Frontal cortex (tissue), 4 donors: ENCODE results near the gene GMPR2. TPM values are rescaled to one million over a fixed set of nuclear protein-coding genes. Genes with fewer than 3 reads are reported as not detected.

Experiments used
- DNase-seq, 2 donors: peaks; one replicate each; pipeline ENCODE4 v3.0.0; 2012; ENCODE audit warnings: low spot score in 2 of 2
- FAIRE-seq: peaks from 2 replicates; lab custom pipeline; 2012; peaks lifted over from hg19 to GRCh38; lab: Jason Lieb, UNC
- total RNA-seq: library from RNA; depleted of rRNA; stranded (reverse); fragments of >200 nt; gene quantifications from one replicate; pipeline ENCODE4 v1.2.3, GENCODE V29; 2014
- donor health status: control.
- donor health status: control.
- donor health status: control.

GMPR2 gene
- total RNA-seq, 1 donor from 2014 or later, result 51.8 TPM

DNA sequence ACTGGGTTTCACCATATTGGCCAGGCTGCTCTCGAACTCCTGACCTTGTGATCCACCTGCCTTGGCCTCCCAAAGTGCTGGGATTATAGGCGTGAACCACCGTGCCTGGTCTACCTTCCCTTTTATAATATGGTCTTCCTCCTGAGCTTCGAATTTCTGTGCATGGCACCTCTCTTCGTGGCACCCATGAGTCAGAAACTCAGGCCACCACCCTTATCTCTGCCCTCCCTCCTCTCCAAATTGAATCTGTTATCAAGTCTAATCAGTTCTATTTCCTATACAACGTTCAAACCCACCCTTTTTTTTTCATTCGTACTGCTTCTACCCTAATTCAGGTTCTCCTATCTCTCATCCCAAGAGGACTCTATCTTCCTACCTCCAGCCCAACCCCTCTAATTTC is 14.7 kb downstream of the GMPR2 start:
- FAIRE-seq, result no peak
- DNase-seq, result no peak

DNA sequence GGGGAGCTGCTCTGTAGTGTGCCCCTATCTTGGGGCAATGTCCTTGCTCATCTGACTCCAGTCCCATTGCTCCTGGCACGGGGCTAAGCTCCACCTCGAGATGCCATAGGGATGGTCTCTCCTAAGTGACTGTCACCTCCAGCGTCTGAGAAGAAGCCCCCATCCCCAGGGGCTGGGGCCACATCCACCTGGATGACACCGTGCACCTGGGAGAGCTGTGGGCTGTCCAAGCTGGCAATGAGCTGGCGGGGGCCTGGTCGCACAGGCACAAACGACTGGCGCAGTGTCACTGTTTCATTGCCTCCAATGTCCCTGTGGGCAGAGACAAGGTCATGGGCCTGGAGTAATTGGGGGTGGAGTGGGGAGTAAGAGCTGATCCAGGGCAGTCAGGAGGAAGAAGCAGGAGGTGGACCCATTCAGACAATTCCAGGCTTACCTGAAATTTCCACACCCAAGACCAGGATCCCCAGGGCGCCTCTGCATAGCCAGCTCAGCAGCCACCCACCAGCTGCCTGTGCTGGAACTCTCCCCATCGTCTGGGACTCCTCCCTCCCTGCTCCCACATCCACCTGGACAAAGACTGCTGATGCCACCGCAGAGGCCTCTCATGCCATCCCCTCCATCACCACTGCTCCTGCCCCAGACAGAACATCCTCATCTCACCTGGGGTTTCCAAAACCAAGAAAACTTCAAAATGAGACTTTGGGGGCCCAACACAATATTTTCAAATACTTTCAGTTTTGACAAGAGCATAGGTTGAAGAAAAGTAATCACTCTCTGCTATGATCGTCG is 16.7 kb downstream of the GMPR2 start:
- FAIRE-seq (no peak), DNase-seq (no peak)

DNA sequence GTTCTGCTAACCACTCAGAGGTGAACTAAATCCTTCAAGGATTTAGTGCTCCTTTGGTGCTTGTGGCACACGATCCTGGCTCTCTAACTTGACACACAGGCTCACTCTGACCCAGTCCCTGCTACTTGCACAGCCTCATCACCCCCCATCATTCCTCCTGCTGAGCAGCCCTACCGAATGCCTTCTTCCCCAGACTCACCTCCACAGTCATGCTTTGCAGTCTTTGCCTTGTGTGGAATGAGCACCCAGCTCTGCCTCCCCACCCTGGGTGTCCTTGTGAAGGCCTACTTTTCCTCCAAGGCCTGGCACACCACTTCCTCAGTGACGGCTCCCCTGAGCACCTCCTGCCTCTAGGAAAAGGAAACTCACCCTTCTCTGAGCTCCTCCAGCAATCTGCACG is 17.6 kb downstream of the GMPR2 start:
- FAIRE-seq, result no peak
- DNase-seq, result no peak

DNA sequence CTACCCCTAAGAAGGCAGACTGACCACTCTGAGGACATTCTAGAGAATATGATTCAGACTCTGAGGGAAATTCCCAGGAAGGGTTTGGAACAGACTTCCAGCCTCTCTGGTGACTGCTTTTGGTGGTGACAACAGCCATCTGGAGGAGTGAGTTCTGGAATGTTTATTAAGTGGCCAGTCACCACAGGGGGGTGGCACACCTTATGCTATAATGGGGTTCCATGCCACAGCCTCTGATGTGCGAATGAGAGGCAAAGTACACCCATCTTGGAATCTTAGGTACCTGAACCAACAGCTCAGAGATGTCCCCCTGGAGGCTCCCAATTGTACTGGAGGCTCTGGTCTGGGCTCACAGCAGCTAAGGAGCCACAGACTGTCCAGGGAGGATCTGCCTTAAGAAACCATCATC is 19.2 kb downstream of the GMPR2 start:
- FAIRE-seq (no peak), DNase-seq (no peak)

DNA sequence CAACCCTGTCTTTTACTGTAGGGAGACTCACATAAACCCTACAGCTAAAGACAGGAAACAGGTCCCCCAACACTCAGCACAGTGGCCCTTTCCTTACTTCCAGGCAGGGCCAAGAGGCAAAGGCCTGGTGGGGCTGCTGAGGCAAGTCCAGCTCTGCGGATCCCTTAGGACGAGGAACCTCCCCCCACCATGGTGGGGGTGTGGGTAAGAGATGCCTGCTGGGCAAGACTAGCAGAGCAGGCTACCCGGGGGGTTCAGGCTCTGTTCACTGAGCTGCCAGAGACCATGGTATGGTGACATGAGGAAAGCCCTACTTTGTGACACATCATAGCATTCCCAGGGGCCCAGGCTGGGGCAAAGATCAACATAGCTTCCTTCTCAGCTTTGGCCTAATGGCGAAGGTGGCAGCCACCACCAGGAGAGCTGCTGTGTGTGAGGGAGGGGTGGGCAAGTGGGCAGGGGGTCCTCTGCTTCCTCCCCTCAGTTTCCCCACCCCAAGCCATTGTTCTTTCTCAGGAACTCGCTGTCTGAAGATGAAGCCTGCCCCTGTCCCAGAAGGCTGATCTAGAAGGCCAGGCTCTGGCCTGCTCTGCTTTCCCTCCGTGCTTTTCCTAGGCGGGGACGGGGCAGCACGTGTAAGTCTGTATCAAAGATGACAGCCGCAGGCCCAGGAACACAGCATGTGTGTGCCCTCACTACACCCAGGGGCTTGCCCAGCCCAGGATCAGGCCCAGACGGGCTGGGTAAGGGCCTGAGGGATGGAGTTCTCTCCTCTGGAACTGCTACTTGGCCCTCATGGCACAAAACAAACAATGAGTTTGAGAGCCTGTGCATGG is 19.8 kb downstream of the GMPR2 start:
- DNase-seq (no peak), FAIRE-seq (no peak)

DNA sequence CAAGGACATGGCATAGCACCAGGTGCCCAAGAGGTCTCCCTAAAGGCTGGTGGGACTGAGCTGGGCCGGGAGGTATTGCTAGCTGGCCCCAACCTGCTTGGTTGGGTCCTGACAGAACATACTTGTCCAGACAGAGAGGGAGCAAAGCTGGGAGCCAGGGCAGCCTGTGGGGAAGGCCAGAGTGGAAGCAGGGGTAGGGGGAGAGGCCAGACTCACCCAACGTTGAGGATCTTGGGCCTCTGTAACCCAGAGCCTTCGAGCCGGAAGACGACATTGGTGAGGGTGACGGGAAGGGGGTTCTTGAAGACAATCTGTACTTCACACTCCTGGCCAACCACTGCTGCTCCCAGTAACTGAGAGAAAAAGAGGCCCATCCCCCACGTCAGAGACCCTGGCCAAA is 21.2 kb downstream of the GMPR2 start:
- no peak for FAIRE-seq
- DNase-seq, result no peak

DNA sequence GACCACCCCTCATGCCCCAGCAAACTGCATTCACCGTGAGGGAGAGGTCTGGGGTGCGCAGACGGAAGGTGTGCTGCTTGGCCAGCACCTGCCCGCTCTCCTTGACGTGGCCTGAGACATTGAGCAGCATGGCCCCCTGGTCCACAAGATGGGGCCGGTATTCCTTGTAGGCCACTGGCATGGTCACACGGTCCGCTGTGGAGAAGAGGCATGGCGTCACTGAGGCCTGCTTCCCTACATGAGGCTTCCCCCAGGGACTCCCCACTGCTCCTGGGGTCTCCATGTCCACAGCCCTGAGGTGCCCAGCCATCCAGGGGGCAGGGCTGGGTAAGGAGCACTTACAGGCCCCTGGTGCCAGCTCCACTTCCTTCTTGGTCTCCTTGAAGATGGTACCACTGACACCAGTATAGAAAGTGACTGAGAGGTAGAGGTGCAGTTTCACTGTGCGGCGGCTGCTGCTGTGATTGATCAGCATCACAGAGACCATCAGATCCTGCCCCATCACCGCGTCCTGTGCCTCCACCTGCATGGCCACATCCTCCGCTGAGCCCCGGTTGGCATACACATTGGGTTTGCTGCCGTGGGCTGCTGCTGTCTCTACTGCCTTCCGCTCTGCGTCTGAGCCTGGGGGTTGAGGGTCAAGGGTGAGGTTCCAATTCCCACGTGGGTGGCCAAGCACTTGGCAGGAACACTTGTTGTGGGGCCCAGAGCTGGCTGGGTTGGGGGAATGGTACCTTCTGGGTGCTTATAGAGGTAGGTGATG is 22.1 kb downstream of the GMPR2 start:
- DNase-seq, result no peak
- FAIRE-seq, result no peak

DNA sequence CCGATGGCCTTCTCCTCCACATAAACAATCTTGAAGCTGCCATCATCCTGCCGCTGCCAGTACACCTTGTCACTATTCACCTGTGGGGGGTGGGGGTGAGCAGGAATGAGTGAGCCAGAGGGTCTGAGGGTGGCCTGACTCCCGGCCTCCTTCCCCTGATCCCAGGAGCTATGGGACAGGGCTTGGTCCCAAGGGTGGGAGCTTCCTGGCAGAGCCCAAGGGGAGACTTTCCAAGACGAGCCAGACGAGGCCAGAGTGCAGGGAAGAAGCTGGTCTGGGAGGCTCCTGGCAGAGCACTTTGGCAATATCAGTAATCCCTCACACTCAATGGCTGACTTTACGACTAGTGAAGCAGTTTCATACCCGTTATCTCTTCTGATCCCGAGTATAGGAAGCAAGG is 22.7 kb downstream of the GMPR2 start:
- FAIRE-seq, result no peak
- no peak for DNase-seq

DNA sequence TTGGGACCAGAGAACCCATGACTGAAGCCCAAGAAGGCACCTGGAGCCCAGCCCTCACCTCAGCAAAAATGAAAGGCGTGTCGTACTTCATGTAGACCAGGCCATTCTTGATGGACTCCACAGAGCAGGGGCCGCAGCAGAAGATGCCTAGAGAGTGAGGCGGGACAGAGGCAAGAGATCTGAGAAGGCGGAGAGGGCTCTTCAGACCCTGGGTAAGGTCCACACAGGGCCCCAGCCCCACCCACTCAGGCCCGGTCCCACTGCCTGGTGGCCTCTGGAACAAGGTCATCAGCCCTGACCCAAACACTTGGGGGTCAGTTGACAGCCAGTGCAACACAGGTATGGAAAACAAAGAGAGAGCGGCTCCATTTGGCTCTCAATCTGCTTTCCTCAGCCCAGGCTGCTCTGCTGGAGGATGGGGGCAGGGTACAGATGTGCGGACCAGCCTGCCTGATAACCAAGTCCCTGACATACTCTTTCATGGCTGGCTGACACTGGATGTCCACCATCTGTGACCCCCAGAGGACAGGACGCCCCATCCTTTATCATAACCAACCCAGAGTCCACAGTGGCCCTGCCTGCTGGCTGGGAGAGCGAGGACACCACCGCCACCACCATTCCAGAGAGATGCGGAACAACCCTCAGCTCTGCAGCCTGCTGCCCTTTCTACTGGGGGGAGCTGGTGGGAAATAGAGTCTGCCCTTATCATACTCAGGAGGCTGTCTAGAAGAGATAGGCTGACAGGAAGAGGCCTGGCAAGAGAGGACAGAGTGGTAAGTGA is 23.4 kb downstream of the GMPR2 start:
- no peak for FAIRE-seq
- DNase-seq, result no peak

DNA sequence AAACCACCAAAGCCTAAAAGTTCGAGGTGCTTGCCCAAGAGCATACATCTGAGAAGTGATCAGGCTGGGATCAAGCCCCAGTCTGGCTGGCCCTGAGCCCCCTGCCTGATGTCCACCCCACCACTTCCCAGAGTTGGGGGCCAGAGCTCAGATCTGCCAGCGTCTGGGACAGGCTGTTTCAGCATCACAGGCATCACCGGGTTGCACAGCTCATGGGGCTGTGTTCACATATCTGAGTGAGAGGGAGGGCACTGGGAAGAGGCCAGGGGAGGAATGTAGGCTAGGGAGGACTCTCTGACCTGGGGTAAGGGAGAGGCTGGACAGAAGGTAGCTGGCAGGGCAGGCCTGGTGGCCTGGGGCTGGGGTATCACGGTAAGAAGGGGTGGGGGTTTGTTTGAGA is 24.2 kb downstream of the GMPR2 start:
- no peak for DNase-seq

DNA sequence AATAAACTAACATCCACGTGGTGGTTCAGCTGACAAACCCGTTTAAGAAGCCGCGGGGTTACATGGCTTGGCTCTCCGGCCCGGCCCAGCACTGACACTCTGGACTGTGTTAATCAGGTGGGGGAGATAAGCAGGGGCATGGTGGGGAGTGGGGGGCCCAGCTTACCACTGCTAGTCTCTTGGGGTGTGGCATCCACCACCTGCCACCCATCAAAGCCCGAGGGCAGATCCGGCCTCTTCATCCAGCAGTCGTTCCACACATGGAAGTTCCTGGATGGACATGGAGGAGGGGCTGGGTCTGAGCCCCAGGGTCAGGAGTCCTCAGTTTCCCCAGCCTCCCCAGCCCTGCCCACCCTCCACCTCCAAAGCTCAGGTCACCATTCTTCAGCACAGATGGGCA is 25.4 kb downstream of the GMPR2 start:
- FAIRE-seq, result no peak

More for the DNA sequence above, 24.2 kb downstream of the GMPR2 start:
- FAIRE-seq, result no peak

DNA sequence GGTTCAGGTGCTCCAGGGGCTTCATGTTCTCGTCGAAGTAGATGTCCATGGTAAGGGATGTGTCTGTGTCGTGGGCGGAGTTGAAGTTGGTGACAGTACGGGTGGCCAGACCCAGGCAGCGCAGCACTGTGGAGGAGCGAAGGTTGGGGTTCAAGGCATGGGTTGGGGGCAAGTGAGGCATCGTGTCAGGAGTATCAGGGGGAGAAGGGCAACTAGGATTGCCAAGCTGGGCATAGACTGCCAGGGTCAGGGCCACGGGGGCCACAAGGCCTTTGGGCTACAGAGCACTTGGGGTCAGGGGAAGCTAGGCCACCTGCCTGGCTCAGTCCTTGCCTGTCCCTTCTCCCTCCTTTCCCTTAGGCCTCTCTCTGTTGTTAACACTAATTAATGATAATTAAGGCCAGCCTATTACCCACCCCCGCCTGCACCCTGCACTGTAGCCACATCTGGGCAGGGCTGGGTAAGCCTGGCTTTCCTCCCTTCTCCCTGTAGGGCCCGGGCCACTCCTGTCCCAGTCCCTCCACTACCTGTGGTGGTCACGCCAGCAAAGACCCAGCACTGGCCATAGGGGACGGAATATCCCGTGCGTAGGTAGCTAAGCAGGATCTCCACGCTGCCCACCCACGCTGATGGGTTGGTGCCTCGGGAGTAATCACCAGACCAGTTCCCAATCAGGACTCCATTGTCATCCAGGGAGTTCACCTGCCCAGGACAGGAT is 26.0 kb downstream of the GMPR2 start:
- DNase-seq, result no peak

More for the DNA sequence above, 25.4 kb downstream of the GMPR2 start:
- no peak for DNase-seq

DNA sequence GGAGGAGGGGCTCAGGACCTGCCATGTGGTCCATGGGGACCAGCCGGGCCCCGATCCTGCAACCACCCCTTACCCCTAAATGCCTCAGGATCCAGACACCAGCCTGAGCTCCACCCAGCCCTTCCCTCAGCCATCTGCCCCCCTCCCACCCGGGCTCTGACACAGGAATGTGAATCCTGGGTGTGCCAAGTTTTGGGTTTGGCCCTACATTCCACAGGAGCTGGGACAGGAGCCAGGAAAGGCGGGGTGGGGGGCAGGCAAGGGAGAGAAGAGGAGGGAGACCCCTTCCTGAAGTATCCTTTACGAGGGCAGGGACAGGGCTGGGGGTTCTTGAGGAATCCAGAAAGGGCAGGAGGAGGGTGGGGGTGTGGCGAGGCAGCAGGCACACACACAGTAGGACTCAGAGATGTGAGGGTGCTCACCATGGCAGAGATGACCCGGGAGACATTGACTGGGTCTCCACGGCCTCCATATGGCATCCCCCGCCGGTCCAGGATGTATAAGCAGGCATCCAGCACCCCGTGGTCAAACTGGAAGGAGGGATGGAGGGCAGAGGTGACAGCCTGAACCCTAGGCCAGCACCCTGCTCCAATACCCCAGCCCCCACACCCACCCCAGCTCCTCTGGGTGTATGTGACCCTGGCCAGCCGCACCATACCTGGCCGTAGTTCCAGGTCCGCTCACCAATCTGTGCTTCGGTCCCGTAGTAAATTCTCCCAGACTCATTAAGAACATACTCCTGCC is 26.7 kb downstream of the GMPR2 start:
- DNase-seq, result no peak
- FAIRE-seq, result no peak

More for the DNA sequence above, 26.0 kb downstream of the GMPR2 start:
- FAIRE-seq, result no peak

DNA sequence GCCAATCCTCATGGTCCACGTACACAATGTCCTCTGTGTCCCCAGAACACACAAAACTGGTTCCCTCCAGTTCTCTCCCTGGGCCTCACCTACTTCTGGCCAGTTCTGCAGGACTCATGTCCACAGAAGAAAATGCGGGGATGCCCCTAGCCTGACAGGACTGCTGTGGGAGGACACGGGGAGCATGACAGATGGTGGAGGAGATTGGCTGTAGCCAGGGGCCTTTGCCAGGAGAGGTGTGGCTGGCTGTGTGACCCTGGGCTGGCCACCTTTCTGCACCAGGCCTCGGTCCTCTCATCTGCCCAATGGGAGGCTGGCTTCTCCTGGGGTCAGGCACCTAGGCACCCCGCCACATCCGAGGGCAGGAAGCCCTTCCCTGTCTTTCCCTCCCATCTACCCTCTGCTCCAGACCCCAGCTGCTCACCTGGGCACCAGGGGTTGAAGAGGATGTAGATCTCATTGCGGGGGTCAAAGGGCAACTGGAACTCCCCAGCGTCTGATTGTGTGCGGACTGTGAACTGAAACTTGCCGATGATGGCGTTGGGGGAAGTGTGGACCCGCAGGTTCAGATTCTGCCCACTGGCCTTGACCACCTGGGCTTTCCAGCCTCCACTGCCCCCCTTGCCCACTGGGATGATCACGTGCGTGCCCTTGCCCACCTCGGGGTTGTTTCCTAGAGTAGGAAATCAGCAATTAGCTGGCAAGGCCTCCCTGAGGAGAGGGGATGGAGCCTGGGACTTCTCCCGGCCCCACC is 27.5 kb downstream of the GMPR2 start:
- DNase-seq, result no peak

DNA sequence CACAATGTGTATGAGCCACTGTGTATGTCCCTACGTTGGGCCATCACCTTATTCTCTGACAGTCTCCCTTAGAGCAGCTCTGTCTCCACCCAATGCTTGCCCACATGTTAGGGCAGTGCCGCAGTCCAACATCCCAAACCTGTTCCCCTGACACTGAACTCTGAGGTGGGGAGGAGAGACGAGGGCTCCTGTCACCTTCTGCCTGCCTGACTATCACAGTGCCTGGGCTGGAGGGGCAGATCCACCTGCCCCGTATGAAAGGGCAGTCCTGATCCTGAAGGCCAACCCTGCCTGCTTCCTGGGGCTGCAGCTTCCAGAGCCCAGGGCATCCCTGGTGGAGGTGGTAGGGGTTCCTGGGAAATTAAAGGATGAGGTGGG is 28.0 kb downstream of the GMPR2 start:
- FAIRE-seq (no peak), DNase-seq (no peak)

More for the DNA sequence above, 27.5 kb downstream of the GMPR2 start:
- FAIRE-seq, result no peak

DNA sequence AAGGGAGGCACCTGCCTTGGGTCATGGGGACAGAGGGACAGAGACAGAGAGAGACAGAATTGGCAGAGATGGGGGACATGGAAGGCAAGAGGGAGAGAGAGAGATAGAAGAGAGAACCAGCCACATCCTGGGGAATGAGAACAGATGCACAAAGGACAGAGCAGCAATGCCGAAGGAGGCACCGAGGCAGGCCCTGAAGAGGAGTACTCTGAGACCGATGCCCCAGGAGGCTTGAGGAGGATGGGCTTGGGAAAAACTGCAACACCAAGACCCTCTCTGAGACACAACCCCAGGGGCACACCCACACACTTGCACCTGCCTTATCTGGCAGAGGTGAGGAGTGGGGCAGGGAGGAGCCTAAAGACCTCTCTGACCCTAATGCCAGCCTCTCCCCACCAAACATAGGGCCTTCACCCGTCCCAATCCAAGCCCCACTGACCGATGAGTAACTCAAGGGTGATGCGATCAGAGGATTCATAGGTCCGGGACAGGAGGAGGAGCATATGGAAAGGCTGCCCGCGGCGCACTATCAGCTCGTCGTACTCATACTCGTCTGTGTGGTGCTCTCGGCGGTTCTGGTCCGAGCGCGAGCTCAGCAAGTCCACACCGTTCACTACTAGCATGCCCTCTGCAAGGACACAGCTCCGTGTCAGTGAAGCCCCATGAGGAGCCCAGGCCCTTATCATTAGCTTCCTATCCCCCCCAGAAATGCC is 28.7 kb downstream of the GMPR2 start:
- no peak for DNase-seq
- no peak for FAIRE-seq

DNA sequence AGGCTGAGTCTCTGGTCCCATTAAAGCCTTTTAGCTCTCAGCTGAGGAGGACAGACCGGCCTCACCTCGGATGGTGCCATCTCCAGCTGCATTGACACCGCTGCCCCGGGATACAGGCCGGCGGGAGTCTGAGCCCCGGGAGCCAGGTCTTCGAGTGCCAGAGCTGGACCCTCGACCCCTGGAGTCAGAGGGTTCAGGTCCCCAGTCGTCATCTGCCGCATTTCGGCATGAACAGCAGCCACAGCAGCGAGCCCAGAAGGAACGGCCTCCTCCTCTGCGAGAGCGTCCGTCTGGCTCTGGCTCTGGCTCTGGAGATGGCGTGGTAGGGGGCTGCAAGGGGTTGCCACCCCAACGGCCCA is 29.2 kb downstream of the GMPR2 start:
- no peak for FAIRE-seq
- DNase-seq, result no peak
